C4-2B (cell line): Measurements from ENCODE around the gene COL4A2.
"Not testable (repeated sequence)": the region's sequence is repeated elsewhere in the genome, so short reads cannot be mapped to it uniquely, and the experiment has no call there.

Experiments used
- ZFX ChIP-seq: fragments of 450-650 bp; IDR thresholded peaks from 2 replicates; pipeline ENCODE4 v1.6.1; 2017
- TF ChIP-seq, protein P1 (sequence below): fragments of 450-650 bp; conservative IDR thresholded peaks from 2 replicates; pipeline ENCODE4 v1.5.1; 2017; ENCODE audit warnings: mild to moderate bottlenecking

DNA sequence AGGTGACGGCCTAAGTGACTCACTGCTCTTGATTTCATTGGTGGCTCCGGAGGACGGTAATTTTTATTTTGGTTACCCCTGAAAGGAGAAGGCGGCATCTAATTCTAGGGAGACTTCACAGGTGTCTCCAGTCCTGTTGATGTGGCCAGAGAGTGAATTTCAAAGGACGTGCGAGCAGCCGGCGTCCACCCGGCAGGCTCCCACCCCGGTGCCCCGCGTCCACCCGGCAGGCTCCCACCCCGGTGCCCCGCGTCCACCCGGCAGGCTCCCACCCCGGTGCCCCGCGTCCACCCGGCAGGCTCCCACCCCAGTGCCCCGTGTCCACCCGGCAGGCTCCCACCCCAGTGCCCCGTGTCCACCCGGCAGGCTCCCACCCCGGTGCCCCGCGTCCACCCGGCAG is 6.2 kb downstream of the COL4A2 start:
- TF ChIP-seq, protein P1, sequence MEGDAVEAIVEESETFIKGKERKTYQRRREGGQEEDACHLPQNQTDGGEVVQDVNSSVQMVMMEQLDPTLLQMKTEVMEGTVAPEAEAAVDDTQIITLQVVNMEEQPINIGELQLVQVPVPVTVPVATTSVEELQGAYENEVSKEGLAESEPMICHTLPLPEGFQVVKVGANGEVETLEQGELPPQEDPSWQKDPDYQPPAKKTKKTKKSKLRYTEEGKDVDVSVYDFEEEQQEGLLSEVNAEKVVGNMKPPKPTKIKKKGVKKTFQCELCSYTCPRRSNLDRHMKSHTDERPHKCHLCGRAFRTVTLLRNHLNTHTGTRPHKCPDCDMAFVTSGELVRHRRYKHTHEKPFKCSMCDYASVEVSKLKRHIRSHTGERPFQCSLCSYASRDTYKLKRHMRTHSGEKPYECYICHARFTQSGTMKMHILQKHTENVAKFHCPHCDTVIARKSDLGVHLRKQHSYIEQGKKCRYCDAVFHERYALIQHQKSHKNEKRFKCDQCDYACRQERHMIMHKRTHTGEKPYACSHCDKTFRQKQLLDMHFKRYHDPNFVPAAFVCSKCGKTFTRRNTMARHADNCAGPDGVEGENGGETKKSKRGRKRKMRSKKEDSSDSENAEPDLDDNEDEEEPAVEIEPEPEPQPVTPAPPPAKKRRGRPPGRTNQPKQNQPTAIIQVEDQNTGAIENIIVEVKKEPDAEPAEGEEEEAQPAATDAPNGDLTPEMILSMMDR, result not testable (repeated sequence)
- TF ChIP-seq ZFX, result not testable (repeated sequence)
